Breast epithelium (tissue), 3 donors: ENCODE results near the gene ITPRID2.

Experiments
- POLR2A ChIP-seq: fragments of 450-650 bp; IDR thresholded peaks from one replicate; pipeline ENCODE4 v1.6.1; 2016; ENCODE audit warnings: antibody characterized with exemption, mild to moderate bottlenecking, moderate library complexity
- TF ChIP-seq, protein P1 (sequence below), 3 donors: fragments of 450-650 bp; IDR thresholded peaks; one replicate each; pipeline ENCODE4 v1.5.1; 2016 to 2017; ENCODE audit warnings: antibody characterized with exemption in 3 of 3, mild to moderate bottlenecking in 3 of 3, moderate library complexity in 3 of 3

DNA sequence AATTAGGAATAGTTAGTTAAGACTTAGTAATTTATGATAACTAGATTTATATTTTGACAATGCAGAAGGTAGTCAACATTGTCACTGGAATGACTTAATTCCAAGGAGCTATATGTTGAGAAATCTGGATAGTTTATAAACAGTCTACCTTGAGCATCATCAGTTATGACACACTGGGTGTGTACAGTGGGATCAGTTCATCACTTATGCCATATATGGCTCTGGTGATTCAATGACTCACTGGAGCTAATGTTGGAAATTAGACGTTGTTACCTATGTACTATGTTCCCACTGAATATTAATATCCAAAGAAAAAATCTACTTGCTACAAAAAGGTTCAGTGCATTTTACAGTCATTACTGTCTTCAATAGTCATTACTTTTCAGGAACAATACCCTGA, 34.0 kb upstream of the ITPRID2 start:
- TF ChIP-seq, protein P1, sequence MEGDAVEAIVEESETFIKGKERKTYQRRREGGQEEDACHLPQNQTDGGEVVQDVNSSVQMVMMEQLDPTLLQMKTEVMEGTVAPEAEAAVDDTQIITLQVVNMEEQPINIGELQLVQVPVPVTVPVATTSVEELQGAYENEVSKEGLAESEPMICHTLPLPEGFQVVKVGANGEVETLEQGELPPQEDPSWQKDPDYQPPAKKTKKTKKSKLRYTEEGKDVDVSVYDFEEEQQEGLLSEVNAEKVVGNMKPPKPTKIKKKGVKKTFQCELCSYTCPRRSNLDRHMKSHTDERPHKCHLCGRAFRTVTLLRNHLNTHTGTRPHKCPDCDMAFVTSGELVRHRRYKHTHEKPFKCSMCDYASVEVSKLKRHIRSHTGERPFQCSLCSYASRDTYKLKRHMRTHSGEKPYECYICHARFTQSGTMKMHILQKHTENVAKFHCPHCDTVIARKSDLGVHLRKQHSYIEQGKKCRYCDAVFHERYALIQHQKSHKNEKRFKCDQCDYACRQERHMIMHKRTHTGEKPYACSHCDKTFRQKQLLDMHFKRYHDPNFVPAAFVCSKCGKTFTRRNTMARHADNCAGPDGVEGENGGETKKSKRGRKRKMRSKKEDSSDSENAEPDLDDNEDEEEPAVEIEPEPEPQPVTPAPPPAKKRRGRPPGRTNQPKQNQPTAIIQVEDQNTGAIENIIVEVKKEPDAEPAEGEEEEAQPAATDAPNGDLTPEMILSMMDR (IDR thresholded peaks at IDR 0.05): no peak
- no peak for TF ChIP-seq POLR2A
